HL-60 (cell line): ENCODE measurements around the gene ENPP5.

Experiments used
- CTCF ChIP-seq: IDR thresholded peaks from one replicate; pipeline ENCODE4 v1.5.1; 2011; ENCODE audit warnings: low read length, control low read depth, inconsistent platforms; ENCODE audit not compliant: insufficient read depth
- GABPA ChIP-seq: IDR thresholded peaks from 2 replicates; pipeline ENCODE4 v1.6.1; 2012; ENCODE audit warnings: low read depth
- POLR2AphosphoS5 ChIP-seq: IDR thresholded peaks from 2 replicates; pipeline ENCODE4 v1.6.1; 2012; ENCODE audit warnings: low read depth

GRCh38 chr6:46128476-46128875, 42.3 kb downstream of the ENPP5 start:
- TF ChIP-seq CTCF (no peak), POLR2AphosphoS5 (no peak), GABPA (no peak)
